ENCODE results near the gene STK32C. TPM values are rescaled to one million over a fixed set of nuclear protein-coding genes. Genes with fewer than 3 reads are reported as not detected.

Gene STK32C
- total RNA-seq, 1 experiment from 2014 or later, result 13.9 TPM

GRCh38 chr10:132263866-132264265, 43.9 kb downstream of the STK32C start:
- Histone ChIP-seq H3K27ac (no peak overlapping the region), H3K9me2 (ENCODE audit: insufficient read depth) (no peaks in the 10 kb centered on the region), H3K36me3 (ENCODE audit: low read depth) (no peaks in the 10 kb centered on the region), H2AFZ (no peak overlapping the region), H3K9me3 (ENCODE audit: insufficient read depth, low read depth) (no peaks in the 10 kb centered on the region), H3K4me2 (no peak overlapping the region), H3K79me2 (ENCODE audit: low read depth) (no peaks in the 10 kb centered on the region), H3K4me1 (replicated peaks; ENCODE audit: insufficient read depth) (no peaks in the 10 kb centered on the region), H3K27me3 (ENCODE audit: insufficient read depth, low read depth) (no peaks in the 10 kb centered on the region), H4K20me1 (ENCODE audit: insufficient read depth) (no peaks in the 10 kb centered on the region), H3K4me3 (no peak overlapping the region), H3F3A (ENCODE audit: insufficient read depth, low read depth) (no peaks in the 10 kb centered on the region)
- no peak for DNase-seq
- intact Hi-C loops (cut with micrococcal nuclease; ENCODE audit: unreplicated experiment), result no loop called here
- no TSS peak for BruUV-seq (replicated peaks)
- POLR2A ChIA-PET (ENCODE audit: unreplicated experiment), result no interaction called here
- CTCF ChIA-PET, result no interaction called here
- TF ChIP-seq CTCF (conservative IDR thresholded peaks at IDR 0.05), result no peak
- no peak for TF ChIP-seq EZH2 (IDR thresholded peaks at IDR 0.05; ENCODE audit: low read depth)

GRCh38 chr10:132259702-132260482, 47.9 kb downstream of the STK32C start:
- no peak overlapping the region for H3K27ac ChIP-seq
- DNase-seq, result no peak
- H3K4me1 ChIP-seq (replicated peaks; ENCODE audit: insufficient read depth), result no peaks in the 10 kb centered on the region
- no peaks in the 10 kb centered on the region for H4K20me1 ChIP-seq (ENCODE audit: insufficient read depth)
- no peaks in the 10 kb centered on the region for H3K36me3 ChIP-seq (ENCODE audit: low read depth)
- H3K9me2 ChIP-seq (ENCODE audit: insufficient read depth), result no peaks in the 10 kb centered on the region
- H3K27me3 ChIP-seq (ENCODE audit: insufficient read depth, low read depth), result no peaks in the 10 kb centered on the region
- no peak overlapping the region for H2AFZ ChIP-seq
- no peaks in the 10 kb centered on the region for H3K9me3 ChIP-seq (ENCODE audit: insufficient read depth, low read depth)
- BruUV-seq (replicated peaks), result no TSS peak
- H3K79me2 ChIP-seq (ENCODE audit: low read depth), result no peaks in the 10 kb centered on the region
- H3K4me3 ChIP-seq, result no peak overlapping the region
- TF ChIP-seq EZH2 (IDR thresholded peaks at IDR 0.05; ENCODE audit: low read depth) (no peak), CTCF (conservative IDR thresholded peaks at IDR 0.05) (no peak)
- H3F3A ChIP-seq (ENCODE audit: insufficient read depth, low read depth), result no peaks in the 10 kb centered on the region
- ChIA-PET CTCF (no interaction called here), POLR2A (ENCODE audit: unreplicated experiment) (no interaction called here)
- intact Hi-C loops (cut with micrococcal nuclease; ENCODE audit: unreplicated experiment), result no loop called here
- H3K4me2 ChIP-seq, result no peak overlapping the region

GRCh38 chr10:132258423-132258822, 49.3 kb downstream of the STK32C start:
- CTCF ChIA-PET, result no interaction called here
- H3K9me3 ChIP-seq (ENCODE audit: insufficient read depth, low read depth), result no peaks in the 10 kb centered on the region
- intact Hi-C loops (cut with micrococcal nuclease; ENCODE audit: unreplicated experiment), result no loop called here
- H3K79me2 ChIP-seq (ENCODE audit: low read depth), result no peaks in the 10 kb centered on the region
- H3K4me1 ChIP-seq (replicated peaks; ENCODE audit: insufficient read depth), result no peaks in the 10 kb centered on the region
- no peak overlapping the region for H3K4me3 ChIP-seq
- no peaks in the 10 kb centered on the region for H3K36me3 ChIP-seq (ENCODE audit: low read depth)
- POLR2A ChIA-PET (ENCODE audit: unreplicated experiment), result no interaction called here
- no peak for TF ChIP-seq EZH2 (IDR thresholded peaks at IDR 0.05; ENCODE audit: low read depth)
- TF ChIP-seq CTCF (conservative IDR thresholded peaks at IDR 0.05), result no peak
- no peak overlapping the region for H3K27ac ChIP-seq
- no peaks in the 10 kb centered on the region for H3K9me2 ChIP-seq (ENCODE audit: insufficient read depth)
- H3K4me2 ChIP-seq, result no peak overlapping the region
- H3K27me3 ChIP-seq (ENCODE audit: insufficient read depth, low read depth), result no peaks in the 10 kb centered on the region
- no peaks in the 10 kb centered on the region for H4K20me1 ChIP-seq (ENCODE audit: insufficient read depth)
- BruUV-seq (replicated peaks), result no TSS peak
- no peak overlapping the region for H2AFZ ChIP-seq
- no peak for DNase-seq
- H3F3A ChIP-seq (ENCODE audit: insufficient read depth, low read depth), result no peaks in the 10 kb centered on the region
